ENCODE data around the gene TTBK1. TPM values are rescaled to one million over a fixed set of nuclear protein-coding genes. Genes with fewer than 3 reads are reported as not detected.

TTBK1 gene
- total RNA-seq, 1 experiment from 2014 or later, result 0.68 TPM

DNA sequence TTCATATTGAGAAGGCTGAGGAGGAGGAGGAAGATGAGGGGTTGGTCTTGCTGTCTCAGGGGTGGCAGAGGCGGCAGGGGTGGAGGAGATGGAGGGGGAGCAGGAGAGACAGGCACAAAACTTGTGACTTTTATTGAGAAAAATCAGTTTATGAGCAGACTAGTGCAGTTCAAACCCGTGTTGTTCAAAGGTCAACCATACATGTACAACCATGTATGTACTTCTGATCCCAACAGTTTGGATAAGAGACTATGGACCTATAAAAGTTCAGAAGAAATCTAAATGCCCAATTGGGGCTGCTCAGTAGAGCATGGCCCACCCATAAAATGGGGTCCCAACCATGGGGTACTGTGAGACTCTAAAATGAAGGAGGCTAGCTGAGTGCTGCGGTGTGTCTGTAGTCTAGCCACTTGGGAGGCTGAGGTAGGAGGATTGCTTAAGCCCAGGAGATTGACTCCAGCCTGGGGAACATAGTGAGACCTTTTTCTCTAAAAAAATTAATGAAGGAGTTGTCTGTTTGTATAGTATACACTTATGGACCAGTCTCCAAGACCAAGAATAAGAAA lies 47.1 kb downstream of the TTBK1 start:
- H3K36me3 Mint-ChIP-seq, result no peaks in the 10 kb centered on the region
- H3K9me3 Mint-ChIP-seq, result no peaks in the 10 kb centered on the region
- ChIA-PET CTCF (no interaction called here), POLR2A (no interaction called here)
- no peak for DNase-seq (ENCODE audit: low spot score)
- no peak overlapping the region for H3K4me3 Mint-ChIP-seq
- H3K4me1 Mint-ChIP-seq, result peaks cover 7% of the 10 kb centered on the region
- ATAC-seq, result no peak
- peaks cover 19% of the 10 kb centered on the region for H3K27me3 Mint-ChIP-seq (ENCODE audit: low read depth)
- TF ChIP-seq, protein P1, sequence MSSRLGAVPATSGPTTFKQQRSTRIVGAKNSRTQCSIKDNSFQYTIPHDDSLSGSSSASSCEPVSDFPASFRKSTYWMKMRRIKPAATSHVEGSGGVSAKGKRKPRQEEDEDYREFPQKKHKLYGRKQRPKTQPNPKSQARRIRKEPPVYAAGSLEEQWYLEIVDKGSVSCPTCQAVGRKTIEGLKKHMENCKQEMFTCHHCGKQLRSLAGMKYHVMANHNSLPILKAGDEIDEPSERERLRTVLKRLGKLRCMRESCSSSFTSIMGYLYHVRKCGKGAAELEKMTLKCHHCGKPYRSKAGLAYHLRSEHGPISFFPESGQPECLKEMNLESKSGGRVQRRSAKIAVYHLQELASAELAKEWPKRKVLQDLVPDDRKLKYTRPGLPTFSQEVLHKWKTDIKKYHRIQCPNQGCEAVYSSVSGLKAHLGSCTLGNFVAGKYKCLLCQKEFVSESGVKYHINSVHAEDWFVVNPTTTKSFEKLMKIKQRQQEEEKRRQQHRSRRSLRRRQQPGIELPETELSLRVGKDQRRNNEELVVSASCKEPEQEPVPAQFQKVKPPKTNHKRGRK (CRISPR knock-in tag; IDR thresholded peaks at IDR 0.05; ENCODE audit: borderline replicate concordance), result no peak
- TF ChIP-seq MXD4 (CRISPR knock-in tag; IDR thresholded peaks at IDR 0.05; ENCODE audit: borderline replicate concordance) (no peak), MYBL2 (CRISPR knock-in tag; IDR thresholded peaks at IDR 0.05) (no peak), NR3C1 (CRISPR knock-in tag; conservative IDR thresholded peaks at IDR 0.05; ENCODE audit: low read depth) (no peak), CREM (CRISPR knock-in tag; IDR thresholded peaks at IDR 0.05) (no peak), CREB1 (CRISPR knock-in tag; IDR thresholded peaks at IDR 0.05) (no peak), OVOL2 (CRISPR knock-in tag; IDR thresholded peaks at IDR 0.05; ENCODE audit: borderline replicate concordance) (no peak), GRHL2 (CRISPR knock-in tag; IDR thresholded peaks at IDR 0.05; ENCODE audit: insufficient replicate concordance, severe bottlenecking) (no peak), ZNF423 (CRISPR knock-in tag; IDR thresholded peaks at IDR 0.05) (no peak), RORB (CRISPR knock-in tag; IDR thresholded peaks at IDR 0.05) (no peak), ZNF121 (CRISPR knock-in tag; IDR thresholded peaks at IDR 0.05) (no peak), ZNF416 (CRISPR knock-in tag; IDR thresholded peaks at IDR 0.05) (no peak), GTF2I (CRISPR knock-in tag; conservative IDR thresholded peaks at IDR 0.05) (no peak), NFYB (CRISPR knock-in tag; conservative IDR thresholded peaks at IDR 0.05; ENCODE audit: low read depth) (no peak)
- TF ChIP-seq, protein P2, sequence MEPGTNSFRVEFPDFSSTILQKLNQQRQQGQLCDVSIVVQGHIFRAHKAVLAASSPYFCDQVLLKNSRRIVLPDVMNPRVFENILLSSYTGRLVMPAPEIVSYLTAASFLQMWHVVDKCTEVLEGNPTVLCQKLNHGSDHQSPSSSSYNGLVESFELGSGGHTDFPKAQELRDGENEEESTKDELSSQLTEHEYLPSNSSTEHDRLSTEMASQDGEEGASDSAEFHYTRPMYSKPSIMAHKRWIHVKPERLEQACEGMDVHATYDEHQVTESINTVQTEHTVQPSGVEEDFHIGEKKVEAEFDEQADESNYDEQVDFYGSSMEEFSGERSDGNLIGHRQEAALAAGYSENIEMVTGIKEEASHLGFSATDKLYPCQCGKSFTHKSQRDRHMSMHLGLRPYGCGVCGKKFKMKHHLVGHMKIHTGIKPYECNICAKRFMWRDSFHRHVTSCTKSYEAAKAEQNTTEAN (CRISPR knock-in tag; IDR thresholded peaks at IDR 0.05), result no peak
- TF ChIP-seq, protein P3, sequence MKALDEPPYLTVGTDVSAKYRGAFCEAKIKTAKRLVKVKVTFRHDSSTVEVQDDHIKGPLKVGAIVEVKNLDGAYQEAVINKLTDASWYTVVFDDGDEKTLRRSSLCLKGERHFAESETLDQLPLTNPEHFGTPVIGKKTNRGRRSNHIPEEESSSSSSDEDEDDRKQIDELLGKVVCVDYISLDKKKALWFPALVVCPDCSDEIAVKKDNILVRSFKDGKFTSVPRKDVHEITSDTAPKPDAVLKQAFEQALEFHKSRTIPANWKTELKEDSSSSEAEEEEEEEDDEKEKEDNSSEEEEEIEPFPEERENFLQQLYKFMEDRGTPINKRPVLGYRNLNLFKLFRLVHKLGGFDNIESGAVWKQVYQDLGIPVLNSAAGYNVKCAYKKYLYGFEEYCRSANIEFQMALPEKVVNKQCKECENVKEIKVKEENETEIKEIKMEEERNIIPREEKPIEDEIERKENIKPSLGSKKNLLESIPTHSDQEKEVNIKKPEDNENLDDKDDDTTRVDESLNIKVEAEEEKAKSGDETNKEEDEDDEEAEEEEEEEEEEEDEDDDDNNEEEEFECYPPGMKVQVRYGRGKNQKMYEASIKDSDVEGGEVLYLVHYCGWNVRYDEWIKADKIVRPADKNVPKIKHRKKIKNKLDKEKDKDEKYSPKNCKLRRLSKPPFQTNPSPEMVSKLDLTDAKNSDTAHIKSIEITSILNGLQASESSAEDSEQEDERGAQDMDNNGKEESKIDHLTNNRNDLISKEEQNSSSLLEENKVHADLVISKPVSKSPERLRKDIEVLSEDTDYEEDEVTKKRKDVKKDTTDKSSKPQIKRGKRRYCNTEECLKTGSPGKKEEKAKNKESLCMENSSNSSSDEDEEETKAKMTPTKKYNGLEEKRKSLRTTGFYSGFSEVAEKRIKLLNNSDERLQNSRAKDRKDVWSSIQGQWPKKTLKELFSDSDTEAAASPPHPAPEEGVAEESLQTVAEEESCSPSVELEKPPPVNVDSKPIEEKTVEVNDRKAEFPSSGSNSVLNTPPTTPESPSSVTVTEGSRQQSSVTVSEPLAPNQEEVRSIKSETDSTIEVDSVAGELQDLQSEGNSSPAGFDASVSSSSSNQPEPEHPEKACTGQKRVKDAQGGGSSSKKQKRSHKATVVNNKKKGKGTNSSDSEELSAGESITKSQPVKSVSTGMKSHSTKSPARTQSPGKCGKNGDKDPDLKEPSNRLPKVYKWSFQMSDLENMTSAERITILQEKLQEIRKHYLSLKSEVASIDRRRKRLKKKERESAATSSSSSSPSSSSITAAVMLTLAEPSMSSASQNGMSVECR (CRISPR knock-in tag; IDR thresholded peaks at IDR 0.05; ENCODE audit: borderline replicate concordance), result no peak
- TF ChIP-seq, protein P4, sequence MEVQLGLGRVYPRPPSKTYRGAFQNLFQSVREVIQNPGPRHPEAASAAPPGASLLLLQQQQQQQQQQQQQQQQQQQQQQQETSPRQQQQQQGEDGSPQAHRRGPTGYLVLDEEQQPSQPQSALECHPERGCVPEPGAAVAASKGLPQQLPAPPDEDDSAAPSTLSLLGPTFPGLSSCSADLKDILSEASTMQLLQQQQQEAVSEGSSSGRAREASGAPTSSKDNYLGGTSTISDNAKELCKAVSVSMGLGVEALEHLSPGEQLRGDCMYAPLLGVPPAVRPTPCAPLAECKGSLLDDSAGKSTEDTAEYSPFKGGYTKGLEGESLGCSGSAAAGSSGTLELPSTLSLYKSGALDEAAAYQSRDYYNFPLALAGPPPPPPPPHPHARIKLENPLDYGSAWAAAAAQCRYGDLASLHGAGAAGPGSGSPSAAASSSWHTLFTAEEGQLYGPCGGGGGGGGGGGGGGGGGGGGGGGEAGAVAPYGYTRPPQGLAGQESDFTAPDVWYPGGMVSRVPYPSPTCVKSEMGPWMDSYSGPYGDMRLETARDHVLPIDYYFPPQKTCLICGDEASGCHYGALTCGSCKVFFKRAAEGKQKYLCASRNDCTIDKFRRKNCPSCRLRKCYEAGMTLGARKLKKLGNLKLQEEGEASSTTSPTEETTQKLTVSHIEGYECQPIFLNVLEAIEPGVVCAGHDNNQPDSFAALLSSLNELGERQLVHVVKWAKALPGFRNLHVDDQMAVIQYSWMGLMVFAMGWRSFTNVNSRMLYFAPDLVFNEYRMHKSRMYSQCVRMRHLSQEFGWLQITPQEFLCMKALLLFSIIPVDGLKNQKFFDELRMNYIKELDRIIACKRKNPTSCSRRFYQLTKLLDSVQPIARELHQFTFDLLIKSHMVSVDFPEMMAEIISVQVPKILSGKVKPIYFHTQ (CRISPR knock-in tag; IDR thresholded peaks at IDR 0.05), result no peak
- TF ChIP-seq, protein P5, sequence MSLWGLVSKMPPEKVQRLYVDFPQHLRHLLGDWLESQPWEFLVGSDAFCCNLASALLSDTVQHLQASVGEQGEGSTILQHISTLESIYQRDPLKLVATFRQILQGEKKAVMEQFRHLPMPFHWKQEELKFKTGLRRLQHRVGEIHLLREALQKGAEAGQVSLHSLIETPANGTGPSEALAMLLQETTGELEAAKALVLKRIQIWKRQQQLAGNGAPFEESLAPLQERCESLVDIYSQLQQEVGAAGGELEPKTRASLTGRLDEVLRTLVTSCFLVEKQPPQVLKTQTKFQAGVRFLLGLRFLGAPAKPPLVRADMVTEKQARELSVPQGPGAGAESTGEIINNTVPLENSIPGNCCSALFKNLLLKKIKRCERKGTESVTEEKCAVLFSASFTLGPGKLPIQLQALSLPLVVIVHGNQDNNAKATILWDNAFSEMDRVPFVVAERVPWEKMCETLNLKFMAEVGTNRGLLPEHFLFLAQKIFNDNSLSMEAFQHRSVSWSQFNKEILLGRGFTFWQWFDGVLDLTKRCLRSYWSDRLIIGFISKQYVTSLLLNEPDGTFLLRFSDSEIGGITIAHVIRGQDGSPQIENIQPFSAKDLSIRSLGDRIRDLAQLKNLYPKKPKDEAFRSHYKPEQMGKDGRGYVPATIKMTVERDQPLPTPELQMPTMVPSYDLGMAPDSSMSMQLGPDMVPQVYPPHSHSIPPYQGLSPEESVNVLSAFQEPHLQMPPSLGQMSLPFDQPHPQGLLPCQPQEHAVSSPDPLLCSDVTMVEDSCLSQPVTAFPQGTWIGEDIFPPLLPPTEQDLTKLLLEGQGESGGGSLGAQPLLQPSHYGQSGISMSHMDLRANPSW (CRISPR knock-in tag; conservative IDR thresholded peaks at IDR 0.05; ENCODE audit: low read depth), result no peak
- TF ChIP-seq, protein P6, sequence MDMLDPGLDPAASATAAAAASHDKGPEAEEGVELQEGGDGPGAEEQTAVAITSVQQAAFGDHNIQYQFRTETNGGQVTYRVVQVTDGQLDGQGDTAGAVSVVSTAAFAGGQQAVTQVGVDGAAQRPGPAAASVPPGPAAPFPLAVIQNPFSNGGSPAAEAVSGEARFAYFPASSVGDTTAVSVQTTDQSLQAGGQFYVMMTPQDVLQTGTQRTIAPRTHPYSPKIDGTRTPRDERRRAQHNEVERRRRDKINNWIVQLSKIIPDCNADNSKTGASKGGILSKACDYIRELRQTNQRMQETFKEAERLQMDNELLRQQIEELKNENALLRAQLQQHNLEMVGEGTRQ (CRISPR knock-in tag; IDR thresholded peaks at IDR 0.05), result no peak
- H3K27ac Mint-ChIP-seq, result no peak overlapping the region

Data from WTC11 (cell line).